ENCODE results near the gene CERKL.

CERKL gene

GRCh38 chr2:181677912-181678586 is 21.1 kb upstream of the CERKL start:
- DNase-seq: peak; percentile 44

GRCh38 chr2:181675254-181675653 is 18.3 kb upstream of the CERKL start:
- no peak for DNase-seq

- DNase-seq: no peak
These were observed 17.6 kb upstream of the CERKL start for GRCh38 chr2:181674461-181674860.

GRCh38 chr2:181673173-181673572 is 16.3 kb upstream of the CERKL start:
- no peak for DNase-seq

GRCh38 chr2:181672255-181673008 is 15.5 kb upstream of the CERKL start:
- DNase-seq: no peak

GRCh38 chr2:181670632-181671031 is 13.7 kb upstream of the CERKL start:
- no peak for DNase-seq

- DNase-seq: no peak
These were observed 10.3 kb upstream of the CERKL start for GRCh38 chr2:181667234-181667633.

- DNase-seq: no peak
These were observed 5.4 kb upstream of the CERKL start for GRCh38 chr2:181662287-181662686.

GRCh38 chr2:181660181-181660580 is 3.3 kb upstream of the CERKL start:
- DNase-seq: no peak

- no peak for DNase-seq
These were observed 1.5 kb upstream of the CERKL start for GRCh38 chr2:181658444-181658843.

GRCh38 chr2:181657379-181657778 is 474 bp upstream of the CERKL start:
- no peak for DNase-seq

GRCh38 chr2:181655519-181655918 is 1.4 kb downstream of the CERKL start:
- DNase-seq: no peak

- DNase-seq: no peak
These were observed 7.4 kb downstream of the CERKL start for GRCh38 chr2:181649436-181649979.

- DNase-seq: no peak
These were observed 8.3 kb downstream of the CERKL start for GRCh38 chr2:181648478-181649155.

GRCh38 chr2:181646415-181646987 is 10.4 kb downstream of the CERKL start:
- no peak for DNase-seq

GRCh38 chr2:181643151-181643550 is 13.8 kb downstream of the CERKL start:
- no peak for DNase-seq

GRCh38 chr2:181642086-181642485 is 14.8 kb downstream of the CERKL start:
- DNase-seq: no peak

GRCh38 chr2:181639686-181640085 is 17.2 kb downstream of the CERKL start:
- DNase-seq: no peak

- no peak for DNase-seq
These were observed 24.0 kb downstream of the CERKL start for GRCh38 chr2:181632733-181633401.

GRCh38 chr2:181628590-181629585 is 28.0 kb downstream of the CERKL start:
- DNase-seq: no peak

- DNase-seq: no peak
These were observed 29.4 kb downstream of the CERKL start for GRCh38 chr2:181627545-181627944.
